ENCODE measurements around the gene LRPAP1.
A peak's percentile ranks its signal among the peaks of the same experiment; 100 is the strongest.

LRPAP1 gene

DNA sequence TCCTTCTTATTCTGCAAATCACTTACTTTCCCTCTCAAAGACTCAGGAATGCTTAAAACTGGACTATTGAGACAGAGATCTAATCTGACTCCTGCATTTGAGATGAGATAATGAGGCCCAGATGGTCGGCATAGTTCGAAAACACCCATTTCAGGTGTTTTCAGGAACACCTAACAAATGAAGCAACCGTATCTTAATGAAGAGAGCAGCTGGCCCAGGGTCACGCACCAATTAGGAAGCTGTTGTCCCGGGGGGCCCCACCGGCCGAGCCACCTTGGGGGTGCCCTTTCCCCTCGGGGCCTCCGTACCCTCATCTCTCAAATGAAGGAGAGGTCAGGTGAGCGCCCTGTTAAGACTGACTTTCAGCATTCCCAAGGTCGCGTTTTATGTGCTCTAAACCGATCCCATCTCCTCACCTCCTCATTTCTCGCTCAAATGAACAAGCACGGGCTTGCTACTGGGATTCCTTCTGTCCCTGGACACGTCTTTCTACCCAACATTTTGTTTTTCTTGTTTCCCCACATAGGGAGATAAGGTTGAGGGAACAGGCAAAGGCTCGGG lies 824 bp downstream of the LRPAP1 start:
- DNase-seq (ENCODE audit: low spot score), result peak; percentile 49

DNA sequence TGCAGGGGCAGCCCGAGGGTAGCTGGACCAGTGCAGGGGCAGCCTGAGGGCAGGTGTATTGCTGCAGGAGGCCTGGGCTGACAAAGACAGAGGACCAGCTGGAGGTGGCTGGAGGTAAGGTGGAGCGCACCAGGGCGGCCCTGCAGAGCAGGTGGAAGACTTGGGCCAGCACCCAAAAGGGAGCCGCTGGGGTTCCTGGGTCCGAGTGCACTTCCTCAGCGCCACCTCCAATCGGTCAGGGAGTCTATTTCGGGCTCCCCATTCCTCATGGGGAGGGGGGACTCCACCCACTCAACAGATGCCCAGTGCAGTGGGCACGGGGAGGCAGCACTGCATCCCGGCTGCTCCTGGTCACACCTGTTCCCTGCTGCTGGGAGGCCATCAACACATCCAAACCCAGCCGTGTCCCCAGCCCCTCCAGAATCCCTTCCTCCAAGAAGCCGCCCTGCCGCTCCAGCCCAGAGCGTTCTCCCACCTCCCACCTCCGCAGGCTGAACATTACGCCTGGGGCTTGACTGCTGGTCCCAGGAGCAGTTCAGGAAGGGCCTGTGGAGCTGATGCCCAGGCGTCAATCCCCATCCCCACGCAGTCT lies 1.5 kb downstream of the LRPAP1 start:
- DNase-seq (ENCODE audit: low spot score), result peak; percentile 52

DNA sequence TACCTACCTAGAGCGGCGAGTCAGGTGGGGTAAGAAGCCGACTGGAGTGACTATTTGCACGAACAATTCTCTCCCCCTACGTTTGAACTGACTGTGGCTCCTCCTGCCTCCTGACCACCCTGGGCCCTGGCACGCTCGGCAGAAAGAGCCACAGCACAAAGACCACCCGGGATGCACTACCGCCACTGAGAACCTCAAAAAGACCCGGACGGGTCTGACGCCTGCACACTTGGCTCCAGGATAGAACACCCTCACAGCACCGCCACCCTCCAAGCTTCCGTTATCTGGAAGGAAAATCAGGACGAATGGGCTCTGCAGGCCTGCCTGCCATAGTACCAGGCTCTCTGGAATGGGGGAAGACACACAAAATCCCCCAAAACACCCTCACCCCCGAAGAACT lies 2.2 kb downstream of the LRPAP1 start:
- peak; percentile 37 for DNase-seq (ENCODE audit: low spot score)

DNA sequence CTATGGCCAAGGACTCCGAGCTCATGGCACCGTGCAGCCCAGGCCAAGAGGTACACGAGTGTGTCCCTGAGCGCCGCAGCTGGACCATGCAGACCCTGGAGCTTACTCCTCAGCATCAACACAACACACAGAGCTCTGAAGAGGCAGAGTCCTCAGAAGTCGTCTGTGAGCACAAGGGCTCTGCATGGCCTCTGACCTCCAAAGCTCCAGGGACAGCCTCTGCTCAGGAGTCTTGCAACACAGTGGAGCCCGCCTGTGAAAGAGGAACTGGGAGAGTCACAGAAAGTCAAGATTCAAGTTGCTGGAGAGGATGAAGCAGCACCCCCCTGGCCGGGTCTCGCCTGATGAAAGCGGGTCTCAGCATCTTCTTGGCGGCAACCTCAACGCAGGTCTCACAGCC lies 2.9 kb downstream of the LRPAP1 start:
- peak; percentile 43 for DNase-seq (ENCODE audit: low spot score)

DNA sequence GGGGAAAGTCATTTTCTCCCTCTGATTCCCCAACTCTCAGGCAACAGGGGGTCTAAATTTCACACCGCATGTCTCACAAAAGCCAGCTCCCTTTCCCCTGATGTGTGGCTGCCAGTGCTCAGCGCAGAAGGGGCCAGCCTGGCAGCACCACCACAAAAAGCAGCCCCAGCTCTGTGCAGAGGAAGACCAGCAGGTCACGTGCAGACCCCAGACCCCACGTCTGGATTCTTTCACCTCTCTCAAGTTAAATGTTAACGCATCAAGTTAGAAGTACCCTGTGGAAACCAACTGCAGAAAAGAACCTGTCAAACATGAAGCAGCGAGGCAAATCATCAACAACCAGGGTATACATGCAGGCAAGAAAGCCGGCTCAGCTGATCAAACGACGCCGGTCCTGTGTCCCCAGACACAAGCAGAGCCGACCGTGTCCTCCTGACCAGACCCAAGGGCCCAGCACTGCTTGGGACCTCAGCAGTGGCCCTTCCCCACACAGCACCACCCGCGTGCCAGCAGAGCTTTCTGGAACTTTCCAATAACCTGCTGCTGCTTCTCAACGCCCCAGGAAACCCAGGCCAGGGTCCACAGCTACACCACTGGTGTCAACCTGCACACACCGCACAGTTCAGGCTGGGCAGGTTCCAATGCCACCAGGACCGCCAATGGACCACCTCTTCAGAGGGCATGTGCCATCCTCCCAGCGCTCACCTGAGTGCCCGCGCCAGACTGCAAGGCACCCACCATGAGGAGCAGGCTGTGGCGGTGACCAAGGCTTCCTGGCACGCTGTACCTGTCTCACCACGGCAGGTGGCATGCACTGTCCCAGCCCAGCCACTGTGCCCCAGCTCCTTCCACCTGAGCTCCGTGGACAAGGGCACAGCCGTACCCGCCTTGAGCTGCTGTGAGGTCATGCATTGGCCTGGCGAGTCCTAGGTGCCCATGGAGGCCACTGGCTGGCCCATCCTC lies 4.0 kb downstream of the LRPAP1 start:
- no peak for DNase-seq (ENCODE audit: low spot score)

DNA sequence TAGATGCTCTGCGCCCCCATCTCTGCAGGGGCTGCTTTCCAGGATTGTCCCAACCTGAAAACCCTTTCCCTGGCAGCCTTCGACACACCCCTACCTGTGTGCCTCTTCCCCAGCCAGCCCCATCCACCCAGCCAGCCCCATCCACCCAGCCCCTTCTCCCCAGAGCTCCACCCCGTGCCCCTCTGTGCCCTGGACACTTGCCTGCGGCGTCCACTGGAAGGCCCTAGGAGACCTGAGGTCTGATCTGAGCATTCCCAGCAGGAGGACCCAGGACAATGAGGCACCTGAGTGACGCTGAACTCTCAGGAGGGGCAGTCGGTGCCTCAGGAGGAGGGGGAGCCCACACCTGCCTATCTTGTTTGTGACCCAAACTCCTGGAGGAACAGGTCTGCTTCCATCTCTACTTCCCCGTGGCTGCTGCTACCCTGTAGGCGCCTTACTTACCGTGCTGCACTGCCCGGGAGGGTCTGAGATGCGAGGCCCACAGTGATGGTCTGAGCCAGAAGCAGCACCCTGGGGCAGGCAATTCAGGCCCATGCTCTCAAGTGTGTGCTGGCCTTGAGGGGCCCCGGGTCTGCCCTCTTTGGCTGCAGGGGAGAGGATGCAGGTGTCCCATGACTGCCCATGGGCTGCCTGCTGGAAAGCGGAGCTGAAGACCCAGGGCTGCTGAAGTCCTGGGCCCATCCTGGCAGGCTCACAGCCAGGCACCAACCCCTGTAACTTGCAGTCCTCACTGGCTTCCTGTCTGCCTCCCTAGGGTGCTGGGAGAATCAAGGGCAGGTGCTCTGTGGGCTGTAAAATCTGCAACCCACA lies 4.9 kb downstream of the LRPAP1 start:
- no peak for DNase-seq (ENCODE audit: low spot score)

DNA sequence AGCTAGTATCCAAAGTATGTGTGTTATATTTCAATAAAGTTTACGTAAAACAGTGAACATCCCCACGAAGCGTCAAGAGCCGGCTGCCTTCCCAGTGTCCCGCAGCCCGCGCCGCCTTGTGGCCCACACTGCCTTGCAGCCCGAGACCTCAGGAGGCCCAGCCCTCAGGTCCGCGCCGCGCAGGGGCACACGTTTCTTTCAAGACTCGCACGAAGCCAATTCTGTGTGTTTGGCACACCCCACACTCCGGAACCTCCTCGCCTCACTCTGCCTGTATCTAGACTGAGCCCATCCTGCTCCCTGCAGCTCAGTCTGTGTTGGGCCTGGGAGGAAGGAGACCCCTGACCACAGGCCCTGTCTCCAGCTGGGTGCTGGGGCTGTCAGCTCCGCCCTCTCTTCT lies 5.8 kb downstream of the LRPAP1 start:
- no peak for DNase-seq (ENCODE audit: low spot score)

DNA sequence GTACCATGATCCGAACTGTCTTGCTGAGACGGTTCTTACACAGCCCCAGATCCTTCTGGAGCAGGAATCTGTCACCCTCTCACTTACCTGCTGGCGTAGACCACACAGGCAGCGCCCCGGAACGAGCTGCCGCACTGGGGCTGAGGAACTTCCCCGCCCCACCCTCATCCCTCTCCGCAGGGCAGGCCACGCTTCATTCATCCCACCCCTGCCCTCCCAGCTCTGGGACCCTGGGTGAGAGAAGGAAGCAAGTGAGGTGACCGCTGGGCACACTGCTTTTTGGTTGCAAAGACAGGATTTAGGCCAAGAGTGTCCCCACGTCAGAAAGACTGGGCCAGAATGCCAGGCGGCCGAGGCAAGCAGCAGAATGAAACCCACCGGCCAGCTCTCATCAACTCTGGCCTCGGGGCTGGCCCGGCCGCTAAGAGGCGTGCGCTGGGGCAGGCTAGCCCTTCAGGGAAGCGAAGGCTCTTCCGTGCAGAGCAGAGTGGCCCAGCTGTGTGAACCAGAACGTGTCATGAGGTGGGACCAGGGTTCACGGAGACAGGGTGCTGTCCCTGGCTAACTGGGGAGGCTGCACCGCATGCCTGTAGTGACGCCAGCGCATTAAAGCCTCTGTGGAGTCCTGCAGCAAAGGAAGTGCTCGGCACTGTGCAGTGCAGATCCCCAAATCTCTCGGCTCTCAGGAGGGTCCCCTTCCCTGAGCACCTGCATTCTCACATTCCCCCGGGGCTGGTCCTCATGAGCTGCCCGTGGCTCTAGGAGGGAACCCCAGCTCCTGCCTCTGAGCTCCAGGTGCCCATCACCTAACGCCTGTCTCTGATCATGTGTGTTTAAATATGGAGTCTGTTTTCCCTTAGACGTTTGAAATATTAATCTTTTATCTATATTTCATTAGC lies 6.4 kb downstream of the LRPAP1 start:
- DNase-seq (ENCODE audit: low spot score), result no peak

DNA sequence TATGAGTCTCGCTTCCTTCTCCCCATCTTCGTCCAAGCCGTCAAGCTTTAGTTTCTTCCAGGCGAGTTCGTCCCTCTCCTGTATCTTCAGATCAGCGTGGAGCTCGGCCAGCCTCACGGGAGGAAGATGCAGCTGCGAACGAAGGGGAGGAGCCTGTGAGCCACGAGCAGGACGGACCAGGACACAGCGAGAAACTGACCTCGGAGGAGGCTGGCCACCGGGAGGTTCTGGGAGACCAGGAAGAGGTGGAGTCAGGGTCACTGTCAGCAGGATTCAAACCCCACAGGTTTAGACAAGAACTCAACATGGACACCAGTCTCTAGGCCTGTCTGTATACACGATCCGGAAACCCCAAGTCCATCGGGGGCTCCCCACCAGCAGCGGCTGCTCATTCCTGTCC lies 7.3 kb downstream of the LRPAP1 start:
- no peak for DNase-seq (ENCODE audit: low spot score)

DNA sequence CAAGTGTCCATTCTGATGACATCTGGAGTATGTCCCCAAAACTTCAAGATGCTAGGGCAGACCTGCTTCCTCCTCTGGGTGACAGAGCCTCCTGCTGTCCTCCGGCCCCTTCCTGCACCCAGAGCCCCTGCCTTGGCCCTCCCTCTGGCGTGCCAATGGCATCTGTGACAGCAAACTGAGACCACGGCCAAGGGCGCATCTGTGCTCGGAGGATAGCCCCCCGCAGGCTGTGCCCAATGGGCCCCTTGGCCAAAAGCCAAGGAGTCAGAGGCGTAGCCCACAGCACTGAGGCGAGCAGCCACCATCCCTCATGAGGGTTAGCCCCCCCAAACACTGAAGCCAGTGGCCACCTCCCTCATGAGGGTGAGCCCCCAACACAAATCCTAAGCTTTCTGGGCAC lies 7.9 kb downstream of the LRPAP1 start:
- no peak for DNase-seq (ENCODE audit: low spot score)

DNA sequence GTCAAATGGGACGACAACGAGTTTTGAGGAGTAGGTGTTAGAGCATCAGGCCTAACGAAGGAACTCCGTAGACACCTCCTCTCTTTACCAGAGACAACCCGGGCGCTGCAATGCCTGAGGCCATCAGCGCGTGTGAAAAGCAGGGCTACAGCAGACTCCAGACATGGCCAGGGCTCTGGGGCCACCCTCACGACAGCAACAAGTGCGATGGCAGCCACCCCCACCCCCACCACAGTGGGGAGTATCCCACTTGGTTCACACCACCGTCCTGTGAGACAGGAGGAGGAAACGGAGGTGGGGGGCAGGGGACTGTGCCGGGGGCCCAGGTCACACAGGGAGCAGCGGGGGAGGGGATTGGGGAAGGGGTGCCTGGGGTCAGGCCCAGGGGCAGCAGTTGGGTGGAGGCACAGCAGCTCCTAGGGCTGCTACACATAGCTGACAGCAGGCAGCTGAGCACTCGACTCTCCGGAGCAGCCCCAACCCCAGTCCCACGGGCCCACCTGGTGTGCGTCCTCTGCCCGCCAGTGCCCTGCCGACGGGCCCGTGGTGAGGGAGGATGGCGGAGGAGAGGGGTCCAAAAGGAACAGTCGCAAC lies 8.5 kb downstream of the LRPAP1 start:
- DNase-seq (ENCODE audit: low spot score), result no peak

DNA sequence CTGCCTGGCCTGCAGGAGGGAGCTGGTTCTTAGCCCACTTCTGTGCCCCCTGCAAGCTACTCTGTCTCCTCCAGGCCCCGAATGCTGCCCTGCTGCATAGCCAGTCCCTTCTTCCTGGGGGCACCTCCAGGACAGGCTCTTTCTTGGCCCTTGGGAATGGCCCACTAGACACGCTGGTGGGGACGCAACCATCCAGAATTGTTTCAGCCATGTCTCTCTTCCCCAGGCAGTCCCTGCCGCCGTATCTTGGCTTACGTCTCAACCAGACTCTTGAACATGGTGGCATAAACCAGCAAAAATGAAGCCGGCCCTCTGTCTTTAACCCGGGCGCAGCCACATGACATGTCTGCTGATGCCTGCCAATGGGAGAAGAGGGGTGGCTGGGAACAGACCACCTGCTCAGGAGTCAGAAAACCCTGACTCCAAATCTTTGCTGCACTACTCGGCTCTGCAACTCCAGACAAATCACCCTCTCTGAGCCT lies 9.0 kb downstream of the LRPAP1 start:
- DNase-seq (ENCODE audit: low spot score), result no peak

DNA sequence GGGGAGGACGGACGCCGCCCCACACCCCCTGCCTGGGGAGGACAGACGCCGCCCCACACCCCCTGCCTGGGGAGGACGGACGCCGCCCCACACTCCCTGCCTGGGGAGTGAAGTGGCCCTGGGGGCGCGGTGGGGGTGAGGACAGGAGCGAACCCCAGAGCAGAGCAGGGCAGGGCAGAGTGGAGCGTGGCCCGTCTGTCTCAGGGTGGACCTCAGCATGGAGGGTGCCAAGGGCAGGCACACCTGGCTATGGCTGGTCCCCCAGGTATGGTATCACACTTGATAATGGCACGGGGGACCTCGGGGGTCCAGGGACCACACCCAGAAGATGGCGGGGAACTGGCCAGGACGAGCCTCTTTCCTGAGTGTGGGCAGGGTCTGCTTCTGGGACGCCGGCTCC lies 9.6 kb downstream of the LRPAP1 start:
- no peak for DNase-seq (ENCODE audit: low spot score)

DNA sequence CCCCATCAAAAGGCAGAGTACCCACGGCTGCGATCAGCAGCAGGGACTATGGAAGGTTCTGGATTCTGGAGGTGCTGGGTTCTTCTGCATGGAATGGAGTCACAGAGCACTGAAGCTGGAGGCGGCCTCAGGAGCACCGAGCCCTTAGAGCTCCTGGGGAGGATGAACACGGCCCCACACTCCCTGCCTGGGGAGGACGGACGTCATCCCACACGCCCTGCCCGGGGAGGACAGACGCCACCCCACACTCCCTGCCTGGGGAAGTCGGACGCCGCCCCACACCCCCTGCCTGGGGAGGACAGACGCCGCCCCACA lies 9.9 kb downstream of the LRPAP1 start:
- no peak for DNase-seq (ENCODE audit: low spot score)

DNA sequence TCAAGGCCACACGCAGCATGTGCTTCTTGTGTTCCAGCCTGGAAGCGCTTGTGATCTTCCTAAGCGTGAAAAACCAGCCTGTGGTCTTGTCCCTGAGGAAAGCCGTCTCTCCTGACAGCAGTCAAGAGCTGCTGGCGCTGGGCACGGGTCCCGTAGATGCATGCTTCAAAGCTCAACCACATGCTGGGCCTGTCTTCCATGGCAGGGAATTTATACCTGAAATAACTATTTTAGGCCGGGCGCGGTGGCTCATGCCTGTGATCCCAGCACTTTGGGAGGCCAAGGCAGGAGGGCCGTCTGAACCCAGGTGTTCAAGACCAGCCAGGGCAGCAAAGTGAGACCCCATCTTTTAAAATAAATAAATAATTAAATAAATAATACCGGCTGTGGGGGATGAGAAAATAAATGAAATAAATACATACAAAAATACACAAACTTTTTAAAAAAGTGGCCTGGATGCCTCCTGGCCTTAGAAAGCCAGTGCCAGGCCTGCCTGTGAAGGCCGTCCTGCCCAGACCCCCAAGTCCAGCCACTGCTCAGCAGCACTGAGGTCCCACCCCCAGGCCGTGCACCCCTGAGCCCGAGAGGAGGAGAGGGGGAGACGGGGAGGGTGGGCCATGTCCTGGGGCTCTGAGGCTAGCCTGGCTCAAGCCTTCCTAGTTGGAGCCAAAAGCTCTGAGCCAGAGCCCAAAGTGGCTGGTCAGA lies 10.4 kb downstream of the LRPAP1 start:
- DNase-seq (ENCODE audit: low spot score), result no peak

DNA sequence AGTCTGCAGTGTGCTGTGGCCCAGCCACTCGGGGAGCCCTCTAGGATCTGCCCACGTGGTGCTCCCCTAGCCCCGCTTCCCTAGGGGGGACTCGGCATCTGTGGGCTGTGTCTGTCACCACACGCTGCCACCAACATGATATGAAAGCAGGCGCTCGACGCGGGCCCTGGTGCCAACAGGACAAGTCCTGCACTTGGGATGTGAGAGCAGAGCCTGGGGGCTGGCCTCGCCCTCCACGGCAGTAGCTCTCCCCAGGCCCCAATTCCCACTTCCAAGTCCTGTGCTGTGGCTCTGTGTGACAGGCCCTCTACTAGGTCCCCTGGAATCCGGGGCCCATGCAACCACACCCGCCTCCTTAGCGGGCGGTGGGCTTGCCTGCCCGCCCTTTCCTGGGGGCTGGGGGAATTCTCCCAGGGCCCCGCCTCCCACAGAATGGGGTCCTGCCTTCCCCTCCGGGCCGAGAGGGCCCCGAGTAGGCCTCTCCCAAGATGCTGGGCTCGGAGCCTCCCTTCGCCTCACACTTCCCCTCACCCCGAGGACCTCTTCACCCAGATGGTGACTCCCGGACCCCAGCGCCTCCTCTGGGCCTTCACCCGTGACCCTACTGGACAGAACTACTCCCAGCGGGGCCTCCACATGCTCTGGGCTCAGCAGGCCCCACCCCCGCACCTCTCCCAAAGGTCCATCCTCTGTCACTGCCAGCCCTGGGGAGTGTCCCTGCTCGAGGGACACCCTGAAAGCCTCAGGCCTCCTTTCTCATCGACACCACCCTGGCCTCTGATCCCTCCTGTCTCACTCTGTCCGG lies 11.2 kb downstream of the LRPAP1 start:
- no peak for DNase-seq (ENCODE audit: low spot score)

DNA sequence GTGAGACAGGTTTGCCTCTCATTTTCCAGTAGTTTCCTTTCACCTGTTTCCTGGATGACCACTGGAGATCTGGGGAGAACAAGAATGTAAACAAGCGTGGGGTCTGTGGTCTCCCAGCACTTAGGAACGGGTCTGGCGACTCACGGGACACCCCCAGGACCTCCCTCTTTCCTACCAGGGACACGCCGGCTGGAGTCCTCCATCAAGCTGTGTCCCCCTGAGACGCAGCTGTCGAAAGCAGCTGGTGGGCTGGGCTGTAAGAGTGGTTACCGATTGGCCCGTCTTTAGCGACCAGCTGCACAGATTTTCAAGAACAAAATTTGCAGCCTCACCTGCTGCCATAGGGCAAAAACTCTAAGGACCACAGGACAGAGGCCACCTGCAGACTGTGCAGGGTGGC lies 11.9 kb downstream of the LRPAP1 start:
- DNase-seq (ENCODE audit: low spot score), result no peak

DNA sequence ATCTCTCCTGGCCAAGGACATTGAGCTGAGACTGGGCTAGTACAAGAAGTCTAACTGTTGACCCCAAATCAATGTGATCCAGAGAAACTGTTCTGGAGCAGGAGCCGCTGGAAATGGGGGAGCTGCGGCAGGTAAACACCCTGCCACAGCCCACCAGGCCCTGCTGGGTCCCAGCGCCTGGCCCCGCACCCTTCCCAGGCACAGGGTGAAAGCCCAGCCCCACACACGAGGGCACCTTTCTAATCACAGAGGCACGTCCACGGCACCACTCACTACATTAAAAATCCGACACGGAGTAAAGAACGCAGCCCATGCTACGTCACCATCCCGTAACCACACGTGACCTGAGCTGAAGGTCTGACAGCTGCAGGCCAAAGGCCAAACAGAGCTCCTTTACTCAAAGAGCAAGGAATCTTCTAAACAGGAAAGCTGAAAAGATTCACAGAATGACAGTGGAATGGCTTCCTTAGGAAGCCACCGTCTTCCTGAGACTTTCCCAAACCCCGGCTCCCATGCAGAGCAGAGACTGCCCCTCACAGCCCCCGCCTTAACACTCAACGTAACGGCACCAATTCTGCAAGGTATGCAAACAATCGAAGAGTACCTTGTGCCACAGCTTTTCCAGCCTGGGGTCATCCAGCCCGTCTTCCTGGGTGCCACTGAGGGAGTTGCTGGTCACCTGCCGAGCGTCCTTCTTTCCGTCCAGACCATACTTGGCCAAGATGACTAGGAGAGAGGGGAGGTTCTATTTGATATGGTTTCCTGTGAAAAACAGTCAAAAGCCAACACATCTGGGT lies 12.6 kb downstream of the LRPAP1 start:
- no peak for DNase-seq (ENCODE audit: low spot score)

DNA sequence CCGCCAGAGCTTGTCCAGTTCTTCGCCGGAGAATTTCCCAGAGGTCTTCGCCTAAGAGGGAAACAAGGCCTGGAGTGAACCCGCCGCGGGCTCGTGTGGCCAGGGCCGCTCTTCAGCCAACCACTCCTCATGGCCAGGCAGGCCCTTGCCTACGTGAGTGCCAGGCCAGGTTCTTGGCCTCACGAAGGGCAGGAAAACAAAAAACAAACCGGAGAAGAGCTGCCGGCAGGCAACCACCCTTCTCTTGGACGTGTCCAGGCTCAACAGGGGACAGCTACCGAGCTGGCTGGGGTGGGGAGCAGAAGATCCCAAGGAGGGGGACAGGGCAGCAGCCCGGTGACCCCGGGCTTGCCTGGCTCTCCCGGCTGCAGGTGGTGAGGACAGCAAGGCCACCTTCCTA lies 13.3 kb downstream of the LRPAP1 start:
- no peak for DNase-seq (ENCODE audit: low spot score)
